Ishikawa (cell line): ENCODE data around the gene DEXI.

ENCODE experiments used
- FOXM1 ChIP-seq: IDR thresholded peaks from 2 replicates; pipeline ENCODE4 v1.6.1; 2012; ENCODE audit warnings: low read depth, borderline replicate concordance

DEXI gene

GRCh38 chr16:10879681-10880589, 62.3 kb downstream of the DEXI start:
- TF ChIP-seq FOXM1: no peak
